HEK293T (cell line): ENCODE data around the gene CHST15.

Experiments used
- BHLHE40 ChIP-seq: fragments of 450-650 bp; IDR thresholded peaks from 2 replicates; pipeline ENCODE4 v1.6.1; 2016; ENCODE audit warnings: mild to moderate bottlenecking, moderate library complexity, borderline replicate concordance
- HDGF ChIP-seq: fragments of 450-650 bp; IDR thresholded peaks from 2 replicates; pipeline ENCODE4 v1.6.1; 2017; ENCODE audit warnings: antibody characterized with exemption, borderline replicate concordance
- PKNOX1 ChIP-seq: fragments of 450-650 bp; IDR thresholded peaks from 2 replicates; pipeline ENCODE4 v1.6.1; 2016
- ZNF384 ChIP-seq: fragments of 450-650 bp; IDR thresholded peaks from 2 replicates; pipeline ENCODE4 v1.6.1; 2016

- TF ChIP-seq HDGF (no peak), PKNOX1 (no peak), BHLHE40 (no peak), ZNF384 (no peak)
Measured at GRCh38 chr10:123986736-123987135, 106.7 kb downstream of the CHST15 start.
